CD4-positive, alpha-beta T cell (primary cell): ENCODE measurements around the gene GJB3. TPM values are rescaled to one million over a fixed set of nuclear protein-coding genes. Genes with fewer than 3 reads are reported as not detected.

Source experiments
- ATAC-seq: fragments of 200-7000 bp; cut with Tn5 transposase; one replicate; pipeline ENCODE4 v1.10.0; 2022; ENCODE audit warnings: mild to moderate bottlenecking; ENCODE audit not compliant: poor library complexity
- CTCF ChIA-PET: fragments of 350-600 bp; sonication (Branson Sonifier 250); formaldehyde crosslinking; loops from one replicate; lab custom pipeline; 2021; ENCODE audit warnings: antibody characterized with exemption, inconsistent platforms; lab: Charles Lee
- POLR2A ChIA-PET: fragments of 350-600 bp; sonication (Branson Sonifier 250); formaldehyde crosslinking; loops from one replicate; lab custom pipeline; 2021; ENCODE audit warnings: antibody characterized with exemption, inconsistent platforms; lab: Charles Lee
- DNase-seq, 14 experiments: peaks; one replicate each; pipeline ENCODE4 v3.0.0-alpha.2; 2013 to 2020; ENCODE audit warnings: mixed read lengths in 2 of 14
- H3K27ac ChIP-seq, 2 donors: one replicate each; pipeline versions ENCODE4 v1.5.1 to v1.7.0; 2013; ENCODE audit warnings: low read length in 2 of 2, low read depth in 1 of 2, mild to moderate bottlenecking in 1 of 2
- H3K27me3 ChIP-seq, 2 experiments: 1 replicate in 1 of 2; 2 replicates in 1 of 2; pipeline versions ENCODE4 v1.6.1 to v1.7.0; 2013; ENCODE audit warnings: low read length in 2 of 2, control low read depth in 1 of 2, mild to moderate bottlenecking in 1 of 2, moderate library complexity in 1 of 2; ENCODE audit not compliant: insufficient read depth in 2 of 2, control insufficient read depth in 1 of 2
- H3K36me3 ChIP-seq: one replicate; pipeline ENCODE4 v1.6.1; 2013; ENCODE audit warnings: low read length, control low read depth; ENCODE audit not compliant: insufficient read depth
- H3K4me1 ChIP-seq: one replicate; pipeline ENCODE4 v1.6.1; 2013; ENCODE audit warnings: low read length, control low read depth; ENCODE audit not compliant: insufficient read depth
- H3K4me3 ChIP-seq: one replicate; pipeline ENCODE4 v1.5.1; 2013; ENCODE audit warnings: mild to moderate bottlenecking, low read length, moderate library complexity
- H3K9me3 ChIP-seq, 2 experiments: 1 replicate in 1 of 2; 2 replicates in 1 of 2; pipeline versions ENCODE4 v1.6.1 to v1.7.0; 2013; ENCODE audit warnings: low read length in 2 of 2, mild to moderate bottlenecking in 2 of 2, control low read depth in 1 of 2, moderate library complexity in 1 of 2; ENCODE audit not compliant: control insufficient read depth in 1 of 2, insufficient read depth in 1 of 2
- H3K27ac Mint-ChIP-seq: one replicate; pipeline ENCODE4 v1.8.0; 2020; ENCODE audit warnings: mixed read lengths
- H3K27me3 Mint-ChIP-seq: one replicate; pipeline ENCODE4 v1.8.0; 2021; ENCODE audit warnings: mixed read lengths
- H3K36me3 Mint-ChIP-seq: one replicate; pipeline ENCODE4 v1.8.0; 2021; ENCODE audit warnings: low read depth, mixed read lengths
- H3K4me1 Mint-ChIP-seq: one replicate; pipeline ENCODE4 v1.8.0; 2021; ENCODE audit warnings: low read depth, mixed read lengths
- H3K4me3 Mint-ChIP-seq: one replicate; pipeline ENCODE4 v1.8.0; 2020; ENCODE audit warnings: mild to moderate bottlenecking, mixed read lengths
- H3K9me3 Mint-ChIP-seq: one replicate; pipeline ENCODE4 v1.8.0; 2020; ENCODE audit warnings: mixed read lengths
- intact Hi-C, 2 experiments: fragments of 100-400 bp; cut with DNase I in 1 of 2; cut with micrococcal nuclease in 1 of 2; formaldehyde crosslinking; loops; one replicate each; pipeline versions ENCODE4 v1.15.1 to v1.9.0; 2023 to 2025; cut with DNase I, micrococcal nuclease
- total RNA-seq, 174 experiments: library from RNA in 2 of 174; stranded (reverse) in 2 of 174; gene quantifications; one replicate each; pipeline ENCODE4 v1.2.3 and lab custom pipeline; 2021 to 2026
- TF ChIP-seq, protein P1 (sequence below): fragments of 200-600 bp; IDR thresholded peaks from one replicate; pipeline ENCODE4 v1.8.0; 2022; ENCODE audit warnings: antibody characterized with exemption, mild to moderate bottlenecking

The GJB3 gene
- total RNA-seq, 2 experiments from 2014 or later: not detected

DNA sequence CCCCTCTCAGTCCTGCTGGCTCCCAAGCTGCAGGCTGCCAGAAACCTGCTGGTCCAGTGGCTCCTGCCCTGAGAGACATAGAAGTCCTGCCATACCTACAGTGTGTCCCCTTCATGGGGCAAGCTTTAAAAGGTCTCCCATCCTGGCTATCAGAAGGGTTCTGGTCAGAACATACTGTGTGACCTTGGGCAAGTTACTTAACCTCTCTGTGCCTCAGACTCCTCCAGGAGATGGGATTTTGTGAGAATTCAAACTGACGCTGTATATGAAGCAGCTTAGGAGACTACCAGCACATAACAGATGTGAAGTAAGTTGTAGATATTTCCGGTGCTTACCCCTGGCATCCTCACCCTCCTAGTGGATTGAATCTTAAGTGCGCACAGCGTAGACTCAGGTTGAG, 34.9 kb upstream of the GJB3 start:
- ATAC-seq (no peak), DNase-seq (no peak)
- intact Hi-C loops: no loop called here
- H3K36me3 ChIP-seq: no peaks in the 10 kb centered on the region
- TF ChIP-seq, protein P1, sequence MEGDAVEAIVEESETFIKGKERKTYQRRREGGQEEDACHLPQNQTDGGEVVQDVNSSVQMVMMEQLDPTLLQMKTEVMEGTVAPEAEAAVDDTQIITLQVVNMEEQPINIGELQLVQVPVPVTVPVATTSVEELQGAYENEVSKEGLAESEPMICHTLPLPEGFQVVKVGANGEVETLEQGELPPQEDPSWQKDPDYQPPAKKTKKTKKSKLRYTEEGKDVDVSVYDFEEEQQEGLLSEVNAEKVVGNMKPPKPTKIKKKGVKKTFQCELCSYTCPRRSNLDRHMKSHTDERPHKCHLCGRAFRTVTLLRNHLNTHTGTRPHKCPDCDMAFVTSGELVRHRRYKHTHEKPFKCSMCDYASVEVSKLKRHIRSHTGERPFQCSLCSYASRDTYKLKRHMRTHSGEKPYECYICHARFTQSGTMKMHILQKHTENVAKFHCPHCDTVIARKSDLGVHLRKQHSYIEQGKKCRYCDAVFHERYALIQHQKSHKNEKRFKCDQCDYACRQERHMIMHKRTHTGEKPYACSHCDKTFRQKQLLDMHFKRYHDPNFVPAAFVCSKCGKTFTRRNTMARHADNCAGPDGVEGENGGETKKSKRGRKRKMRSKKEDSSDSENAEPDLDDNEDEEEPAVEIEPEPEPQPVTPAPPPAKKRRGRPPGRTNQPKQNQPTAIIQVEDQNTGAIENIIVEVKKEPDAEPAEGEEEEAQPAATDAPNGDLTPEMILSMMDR: no peak
- H3K4me1 Mint-ChIP-seq: no peaks in the 10 kb centered on the region
- POLR2A ChIA-PET: no interaction called here
- no peaks in the 10 kb centered on the region for H3K9me3 Mint-ChIP-seq
- peaks cover 7% of the 10 kb centered on the region for H3K4me1 ChIP-seq
- no peaks in the 10 kb centered on the region for H3K36me3 Mint-ChIP-seq
- H3K27ac Mint-ChIP-seq: no peak overlapping the region
- no peaks in the 10 kb centered on the region for H3K9me3 ChIP-seq
- H3K27me3 Mint-ChIP-seq: peaks cover 4% of the 10 kb centered on the region
- H3K27me3 ChIP-seq: no peaks in the 10 kb centered on the region
- CTCF ChIA-PET: no interaction called here
- no peak overlapping the region for H3K4me3 ChIP-seq
- H3K27ac ChIP-seq: no peak overlapping the region
- no peak overlapping the region for H3K4me3 Mint-ChIP-seq

DNA sequence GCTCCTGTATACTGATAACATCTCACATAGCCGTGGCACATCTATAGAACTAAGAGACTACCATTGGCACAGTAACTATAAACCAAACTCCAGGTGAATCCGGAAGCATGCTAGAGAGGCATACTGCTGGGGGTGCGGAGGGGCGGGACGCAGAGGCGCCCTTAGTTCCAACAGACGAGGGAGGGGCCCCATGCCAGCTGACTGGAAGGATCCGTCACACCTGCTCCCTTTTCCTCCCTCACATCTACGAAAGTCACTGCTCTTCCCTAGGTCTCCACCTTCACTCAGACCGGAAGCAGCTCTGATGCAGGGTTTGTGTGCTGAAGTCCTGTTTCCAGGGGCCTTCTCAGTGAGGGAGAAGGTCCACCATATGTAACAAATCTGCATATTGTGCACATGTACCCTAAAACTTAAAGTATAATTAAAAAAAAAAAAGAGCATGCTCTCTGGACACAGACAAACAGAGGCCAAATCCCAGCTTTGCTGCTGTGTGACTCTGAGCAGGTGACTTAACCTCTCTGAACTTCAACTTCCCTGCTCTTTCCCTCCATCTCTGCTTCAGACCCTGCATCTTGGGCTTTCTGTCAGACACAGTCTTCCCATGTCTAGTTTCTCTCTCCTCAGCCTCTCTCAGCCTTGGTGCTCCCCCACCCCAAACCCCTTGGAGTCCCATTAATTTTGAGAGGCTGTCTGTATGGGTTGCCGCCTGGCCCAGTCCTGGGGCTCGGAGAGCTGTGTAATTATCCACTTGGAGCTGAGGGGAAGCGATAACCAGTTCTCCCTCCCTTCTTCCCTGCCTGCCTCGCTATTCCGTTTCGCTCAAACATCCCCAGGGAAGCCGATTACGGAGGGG, 34.0 kb upstream of the GJB3 start:
- TF ChIP-seq, protein P1: no peak
- ATAC-seq (no peak), DNase-seq (no peak)
- no peak overlapping the region for H3K27ac ChIP-seq
- intact Hi-C loops: no loop called here
- H3K4me1 ChIP-seq: peaks cover 7% of the 10 kb centered on the region
- POLR2A ChIA-PET: no interaction called here
- Mint-ChIP-seq H3K4me3 (no peak overlapping the region), H3K27me3 (peaks cover 4% of the 10 kb centered on the region), H3K27ac (no peak overlapping the region), H3K36me3 (no peaks in the 10 kb centered on the region), H3K9me3 (no peaks in the 10 kb centered on the region), H3K4me1 (no peaks in the 10 kb centered on the region)
- H3K27me3 ChIP-seq: no peaks in the 10 kb centered on the region
- no peaks in the 10 kb centered on the region for H3K9me3 ChIP-seq
- CTCF ChIA-PET: no interaction called here
- H3K36me3 ChIP-seq: no peaks in the 10 kb centered on the region
- H3K4me3 ChIP-seq: no peak overlapping the region

DNA sequence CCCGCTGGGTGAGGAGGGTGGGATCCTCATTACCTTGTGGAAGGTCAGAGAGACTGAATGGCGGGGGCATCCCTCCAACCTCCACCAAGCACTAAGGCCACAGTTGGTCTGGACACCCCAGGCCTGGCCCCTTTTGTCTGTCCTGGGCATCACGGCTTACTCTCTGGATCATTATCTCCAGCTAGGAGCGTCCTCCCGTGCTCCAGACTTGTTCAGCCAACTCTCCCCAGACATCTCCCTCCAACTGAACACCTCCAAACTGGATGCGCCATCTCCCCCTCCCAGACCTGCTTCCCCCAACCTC, 33.4 kb upstream of the GJB3 start:
- TF ChIP-seq, protein P1: no peak
- CTCF ChIA-PET: no interaction called here

More for the DNA sequence above, 33.4 kb upstream of the GJB3 start:
- H3K27me3 Mint-ChIP-seq: peaks cover 4% of the 10 kb centered on the region
- ATAC-seq (no peak), DNase-seq (no peak)
- no peaks in the 10 kb centered on the region for H3K36me3 Mint-ChIP-seq
- H3K27ac Mint-ChIP-seq: no peak overlapping the region
- POLR2A ChIA-PET: no interaction called here
- Histone ChIP-seq H3K27me3 (no peaks in the 10 kb centered on the region), H3K4me3 (no peak overlapping the region), H3K9me3 (no peaks in the 10 kb centered on the region), H3K4me1 (peaks cover 4% of the 10 kb centered on the region), H3K27ac (no peak overlapping the region), H3K36me3 (no peaks in the 10 kb centered on the region)
- H3K4me1 Mint-ChIP-seq: no peaks in the 10 kb centered on the region
- intact Hi-C loops: no loop called here
- H3K4me3 Mint-ChIP-seq: no peak overlapping the region
- H3K9me3 Mint-ChIP-seq: no peaks in the 10 kb centered on the region
